CD4-positive, CD25-positive, alpha-beta regulatory T cell (primary cell): ENCODE measurements around the gene C21orf91. TPM values are rescaled to one million over a fixed set of nuclear protein-coding genes. Genes with fewer than 3 reads are reported as not detected.

Experiments
- ATAC-seq, 2 donors: fragments of 150-1000 bp; cut with Tn5 transposase; one replicate each; pipeline ENCODE4 v1.10.0; 2021; ENCODE audit warnings: low read depth in 2 of 2, moderate number of reproducible peaks in 2 of 2, moderate library complexity in 1 of 2
- DNase-seq, 3 donors: peaks; one replicate each; pipeline versions ENCODE4 v3.0.0 to v3.0.0-alpha.2; 2012 to 2022; ENCODE audit warnings: mixed read lengths in 1 of 3
- H3K27ac ChIP-seq: one replicate; pipeline ENCODE4 v1.7.0; 2013; ENCODE audit warnings: mild to moderate bottlenecking, low read length; ENCODE audit not compliant: insufficient read depth, poor library complexity, severe bottlenecking
- H3K27me3 ChIP-seq: one replicate; pipeline ENCODE4 v1.7.0; 2013; ENCODE audit warnings: low read length; ENCODE audit not compliant: control insufficient read depth, insufficient read depth
- H3K36me3 ChIP-seq: one replicate; pipeline ENCODE4 v1.7.0; 2013; ENCODE audit warnings: mild to moderate bottlenecking, low read length, moderate library complexity; ENCODE audit not compliant: control insufficient read depth, insufficient read depth
- H3K4me1 ChIP-seq: 2 replicates; pipeline ENCODE4 v1.7.0; 2013; ENCODE audit warnings: mild to moderate bottlenecking, low read length; ENCODE audit not compliant: insufficient read depth, control insufficient read depth, poor library complexity, severe bottlenecking
- H3K4me3 ChIP-seq: one replicate; pipeline ENCODE4 v1.7.0; 2013; ENCODE audit warnings: low read depth, mild to moderate bottlenecking, low read length, moderate library complexity
- H3K9me3 ChIP-seq, 2 experiments: 1 replicate in 1 of 2; 2 replicates in 1 of 2; pipeline ENCODE4 v1.7.0; 2013; ENCODE audit warnings: low read length in 2 of 2, mild to moderate bottlenecking in 1 of 2, moderate library complexity in 1 of 2; ENCODE audit not compliant: control insufficient read depth in 2 of 2
- H3K27ac Mint-ChIP-seq, 3 donors: one replicate each; pipeline ENCODE4 v1.8.0; 2020 to 2022; ENCODE audit warnings: mild to moderate bottlenecking in 3 of 3, mixed read lengths in 3 of 3, moderate library complexity in 2 of 3
- H3K27me3 Mint-ChIP-seq: one replicate; pipeline ENCODE4 v1.8.0; 2022; ENCODE audit warnings: mild to moderate bottlenecking, mixed read lengths
- H3K36me3 Mint-ChIP-seq: one replicate; pipeline ENCODE4 v1.8.0; 2020; ENCODE audit warnings: mixed read lengths
- H3K4me1 Mint-ChIP-seq, 4 donors: one replicate each; pipeline ENCODE4 v1.8.0; 2020 to 2022; ENCODE audit warnings: mixed read lengths in 4 of 4, mild to moderate bottlenecking in 1 of 4
- H3K4me3 Mint-ChIP-seq, 4 donors: one replicate each; pipeline ENCODE4 v1.8.0; 2020 to 2022; ENCODE audit warnings: mild to moderate bottlenecking in 4 of 4, mixed read lengths in 4 of 4, moderate library complexity in 3 of 4
- H3K9me3 Mint-ChIP-seq, 7 donors: one replicate each; pipeline ENCODE4 v1.8.0; 2020 to 2022; ENCODE audit warnings: mixed read lengths in 7 of 7, mild to moderate bottlenecking in 3 of 7, moderate library complexity in 2 of 7
- polyA plus RNA-seq, 4 donors: library from polyadenylated mRNA; unstranded; fragments of 300-500 nt; fragmentation: Illumina TruSeq; gene quantifications; one replicate each; pipeline ENCODE4 v1.2.3, GENCODE V29; 2021
- total RNA-seq: library from RNA; stranded (reverse); gene quantifications from one replicate; pipeline ENCODE4 v1.2.3, GENCODE V29; 2022

Gene C21orf91
- total and polyA plus RNA-seq, 5 donors from 2014 or later, result 59.3 to 74.6 (median 67.8) TPM

GRCh38 chr21:17758683-17759082, 60.5 kb downstream of the C21orf91 start:
- H3K4me3 Mint-ChIP-seq, result no peak overlapping the region
- no peaks in the 10 kb centered on the region for H3K4me1 ChIP-seq
- H3K36me3 ChIP-seq, result no peaks in the 10 kb centered on the region
- H3K27ac Mint-ChIP-seq, result peak overlapping the region in 1 of 3 donors; percentile 40
- no peaks in the 10 kb centered on the region for H3K9me3 ChIP-seq
- H3K4me1 Mint-ChIP-seq, result peaks cover under 1 to 12% (median 4%) of the 10 kb centered on the region in 4 donors
- no peaks in the 10 kb centered on the region for H3K27me3 ChIP-seq
- no peak for DNase-seq
- no peak overlapping the region for H3K27ac ChIP-seq
- H3K36me3 Mint-ChIP-seq, result no peaks in the 10 kb centered on the region
- no peak for ATAC-seq
- H3K9me3 Mint-ChIP-seq, result peaks cover 0 to 4% (median 0%) of the 10 kb centered on the region in 7 donors
- no peak overlapping the region for H3K4me3 ChIP-seq
- no peaks in the 10 kb centered on the region for H3K27me3 Mint-ChIP-seq

GRCh38 chr21:17757671-17758070, 61.5 kb downstream of the C21orf91 start:
- Histone ChIP-seq H3K4me1 (no peaks in the 10 kb centered on the region), H3K4me3 (no peak overlapping the region), H3K36me3 (no peaks in the 10 kb centered on the region), H3K9me3 (no peaks in the 10 kb centered on the region), H3K27me3 (no peaks in the 10 kb centered on the region), H3K27ac (no peak overlapping the region)
- DNase-seq, result no peak
- no peaks in the 10 kb centered on the region for H3K27me3 Mint-ChIP-seq
- H3K36me3 Mint-ChIP-seq, result no peaks in the 10 kb centered on the region
- no peak overlapping the region for H3K4me3 Mint-ChIP-seq
- H3K27ac Mint-ChIP-seq, result no peak overlapping the region
- H3K9me3 Mint-ChIP-seq, result peaks cover 0 to 7% (median 0%) of the 10 kb centered on the region in 7 donors
- H3K4me1 Mint-ChIP-seq, result peaks cover 2 to 15% (median 4%) of the 10 kb centered on the region in 4 donors
- ATAC-seq, result no peak

- H3K4me3 Mint-ChIP-seq, result no peak overlapping the region
- DNase-seq, result no peak
- no peaks in the 10 kb centered on the region for H3K9me3 ChIP-seq
- no peaks in the 10 kb centered on the region for H3K36me3 ChIP-seq
- H3K27me3 ChIP-seq, result no peaks in the 10 kb centered on the region
- no peaks in the 10 kb centered on the region for H3K36me3 Mint-ChIP-seq
- no peak overlapping the region for H3K4me3 ChIP-seq
- no peak overlapping the region for H3K27ac Mint-ChIP-seq
- no peaks in the 10 kb centered on the region for H3K27me3 Mint-ChIP-seq
- no peak overlapping the region for H3K27ac ChIP-seq
- H3K4me1 ChIP-seq, result no peaks in the 10 kb centered on the region
- peaks cover 0 to 7% (median 2%) of the 10 kb centered on the region in 4 donors for H3K4me1 Mint-ChIP-seq
- peaks cover 0 to 7% (median 0%) of the 10 kb centered on the region in 7 donors for H3K9me3 Mint-ChIP-seq
- ATAC-seq, result no peak
Observed at GRCh38 chr21:17753736-17754135, 65.4 kb downstream of the C21orf91 start.

- H3K4me3 ChIP-seq, result no peak overlapping the region
- Mint-ChIP-seq H3K36me3 (no peaks in the 10 kb centered on the region), H3K27me3 (no peaks in the 10 kb centered on the region), H3K27ac (no peak overlapping the region), H3K4me1 (peaks cover 0 to 13% (median 6%) of the 10 kb centered on the region in 4 donors), H3K9me3 (peaks cover 0 to 5% (median 0%) of the 10 kb centered on the region in 7 donors), H3K4me3 (no peak overlapping the region)
- no peak overlapping the region for H3K27ac ChIP-seq
- H3K27me3 ChIP-seq, result no peaks in the 10 kb centered on the region
- ATAC-seq (no peak), DNase-seq (no peak)
- H3K4me1 ChIP-seq, result no peaks in the 10 kb centered on the region
- H3K36me3 ChIP-seq, result no peaks in the 10 kb centered on the region
- H3K9me3 ChIP-seq, result no peaks in the 10 kb centered on the region
Observed at GRCh38 chr21:17752171-17752570, 67.0 kb downstream of the C21orf91 start.

GRCh38 chr21:17746920-17747319, 72.2 kb downstream of the C21orf91 start:
- Histone ChIP-seq H3K36me3 (no peaks in the 10 kb centered on the region), H3K4me3 (no peak overlapping the region), H3K4me1 (no peaks in the 10 kb centered on the region), H3K27ac (no peak overlapping the region), H3K27me3 (no peaks in the 10 kb centered on the region), H3K9me3 (no peaks in the 10 kb centered on the region)
- ATAC-seq (no peak), DNase-seq (no peak)
- Mint-ChIP-seq H3K4me3 (no peak overlapping the region), H3K27me3 (no peaks in the 10 kb centered on the region), H3K4me1 (peaks cover 6 to 23% (median 14%) of the 10 kb centered on the region in 4 donors), H3K9me3 (peaks cover 0 to 5% (median 0%) of the 10 kb centered on the region in 7 donors), H3K36me3 (no peaks in the 10 kb centered on the region), H3K27ac (peak overlapping the region in 1 of 3 donors; percentile 57)

- Mint-ChIP-seq H3K36me3 (no peaks in the 10 kb centered on the region), H3K4me1 (peaks cover 8 to 31% (median 22%) of the 10 kb centered on the region in 4 donors)
- ATAC-seq, result no peak
Observed at GRCh38 chr21:17745086-17745485, 74.1 kb downstream of the C21orf91 start.

GRCh38 chr21:17742940-17743592, 76.1 kb downstream of the C21orf91 start:
- Histone ChIP-seq H3K27ac (no peak overlapping the region), H3K4me1 (no peaks in the 10 kb centered on the region), H3K27me3 (no peaks in the 10 kb centered on the region), H3K36me3 (no peaks in the 10 kb centered on the region), H3K4me3 (no peak overlapping the region), H3K9me3 (no peaks in the 10 kb centered on the region)
- ATAC-seq (no peak), DNase-seq (no peak)
- Mint-ChIP-seq H3K9me3 (peaks cover 0 to 1% (median 0%) of the 10 kb centered on the region in 7 donors), H3K4me1 (peaks cover 8 to 31% (median 22%) of the 10 kb centered on the region in 4 donors), H3K4me3 (no peak overlapping the region), H3K36me3 (no peaks in the 10 kb centered on the region), H3K27me3 (no peaks in the 10 kb centered on the region), H3K27ac (no peak overlapping the region)

More at GRCh38 chr21:17745086-17745485, 74.1 kb downstream of the C21orf91 start:
- Histone ChIP-seq H3K27ac (no peak overlapping the region), H3K9me3 (no peaks in the 10 kb centered on the region), H3K27me3 (no peaks in the 10 kb centered on the region), H3K36me3 (no peaks in the 10 kb centered on the region), H3K4me3 (no peak overlapping the region), H3K4me1 (no peaks in the 10 kb centered on the region)
- H3K27me3 Mint-ChIP-seq, result no peaks in the 10 kb centered on the region
- peak overlapping the region in 1 of 3 donors; percentile 74 for H3K27ac Mint-ChIP-seq
- DNase-seq, result no peak
- H3K9me3 Mint-ChIP-seq, result peaks cover 0 to 5% (median 0%) of the 10 kb centered on the region in 7 donors
- no peak overlapping the region for H3K4me3 Mint-ChIP-seq

- Mint-ChIP-seq H3K36me3 (no peaks in the 10 kb centered on the region), H3K9me3 (peaks cover 0 to 1% (median 0%) of the 10 kb centered on the region in 7 donors), H3K27ac (no peak overlapping the region), H3K27me3 (no peaks in the 10 kb centered on the region), H3K4me3 (no peak overlapping the region), H3K4me1 (peaks cover 4 to 25% (median 20%) of the 10 kb centered on the region in 4 donors)
- H3K27ac ChIP-seq, result no peak overlapping the region
- ATAC-seq, result no peak
- no peaks in the 10 kb centered on the region for H3K27me3 ChIP-seq
- DNase-seq, result no peak
- H3K4me1 ChIP-seq, result no peaks in the 10 kb centered on the region
- H3K36me3 ChIP-seq, result no peaks in the 10 kb centered on the region
- H3K4me3 ChIP-seq, result no peak overlapping the region
- no peaks in the 10 kb centered on the region for H3K9me3 ChIP-seq
Observed at GRCh38 chr21:17742181-17742580, 77.0 kb downstream of the C21orf91 start.
